GM23338 (cell line): ENCODE results near the gene TMEM271. TPM values are rescaled to one million over a fixed set of nuclear protein-coding genes. Genes with fewer than 3 reads are reported as not detected.

ENCODE experiments used
- ATAC-seq: fragments of 200-7000 bp; cut with Tn5 transposase; 3 replicates; pipeline ENCODE4 v1.9.1; 2020
- DNase-seq: peaks from one replicate; pipeline ENCODE4 v3.0.0-alpha.2; 2015; ENCODE audit warnings: low spot score
- H2AFZ ChIP-seq: fragments of 200-600 bp; sonication (generic); 2 replicates; pipeline ENCODE4 v1.8.0; 2016; ENCODE audit warnings: antibody characterized with exemption, mild to moderate bottlenecking, moderate library complexity
- H3F3A ChIP-seq: fragments of 200-600 bp; sonication (generic); replicated peaks from 2 replicates; pipeline ENCODE4 v1.8.0; 2017; ENCODE audit warnings: antibody characterized with exemption, mixed run types, low read depth
- H3K27ac ChIP-seq: fragments of 200-600 bp; sonication (generic); 2 replicates; pipeline ENCODE4 v1.6.1; 2016; ENCODE audit warnings: low read depth
- H3K27me3 ChIP-seq: fragments of 200-600 bp; sonication (generic); 2 replicates; pipeline ENCODE4 v1.8.0; 2016; ENCODE audit warnings: mild to moderate bottlenecking, mixed run types, moderate library complexity; ENCODE audit not compliant: insufficient read depth
- H3K36me3 ChIP-seq: fragments of 200-600 bp; sonication (generic); 2 replicates; pipeline ENCODE4 v1.8.0; 2016; ENCODE audit warnings: mild to moderate bottlenecking; ENCODE audit not compliant: insufficient read depth
- H3K4me1 ChIP-seq: fragments of 200-600 bp; sonication (generic); 2 replicates; pipeline ENCODE4 v1.8.0; 2016; ENCODE audit warnings: mild to moderate bottlenecking, moderate library complexity; ENCODE audit not compliant: insufficient read depth
- H3K4me2 ChIP-seq: fragments of 200-600 bp; sonication (generic); 2 replicates; pipeline ENCODE4 v1.7.1; 2017; ENCODE audit warnings: mixed run types
- H3K4me3 ChIP-seq: fragments of 200-600 bp; sonication (generic); 2 replicates; pipeline ENCODE4 v1.6.1; 2016; ENCODE audit warnings: mixed run types
- H3K79me2 ChIP-seq: fragments of 200-600 bp; sonication (generic); replicated peaks from 2 replicates; pipeline ENCODE4 v1.8.0; 2017; ENCODE audit warnings: mild to moderate bottlenecking; ENCODE audit not compliant: insufficient read depth
- H3K9me2 ChIP-seq: fragments of 200-600 bp; sonication (generic); 2 replicates; pipeline ENCODE4 v1.8.0; 2017; ENCODE audit not compliant: insufficient read depth
- H4K20me1 ChIP-seq: fragments of 200-600 bp; sonication (generic); replicated peaks from 2 replicates; pipeline ENCODE4 v1.8.0; 2017; ENCODE audit warnings: mild to moderate bottlenecking; ENCODE audit not compliant: insufficient read depth
- H3K27ac Mint-ChIP-seq: 2 replicates; pipeline ENCODE4 v1.8.0; 2020; ENCODE audit warnings: inconsistent platforms, mild to moderate bottlenecking, moderate library complexity, mixed read lengths
- H3K27me3 Mint-ChIP-seq: 3 replicates; pipeline ENCODE4 v1.8.0; 2022; ENCODE audit warnings: low read depth, mild to moderate bottlenecking, moderate library complexity, mixed read lengths, inconsistent platforms; ENCODE audit not compliant: insufficient read depth, poor library complexity
- H3K36me3 Mint-ChIP-seq: 3 replicates; pipeline ENCODE4 v1.8.0; 2021; ENCODE audit warnings: low read depth, mild to moderate bottlenecking, inconsistent platforms, moderate library complexity, mixed read lengths
- H3K4me1 Mint-ChIP-seq: 3 replicates; pipeline ENCODE4 v1.8.0; 2020; ENCODE audit warnings: mild to moderate bottlenecking, inconsistent platforms, mixed read lengths
- H3K4me3 Mint-ChIP-seq: 3 replicates; pipeline ENCODE4 v1.8.0; 2021; ENCODE audit warnings: moderate library complexity, mild to moderate bottlenecking, inconsistent platforms, mixed read lengths
- H3K9me3 Mint-ChIP-seq: 3 replicates; pipeline ENCODE4 v1.8.0; 2020; ENCODE audit warnings: moderate library complexity, mild to moderate bottlenecking, inconsistent platforms, mixed read lengths
- CTCF ChIP-seq, 2 experiments: fragments of 200-600 bp in 1 of 2; sonication (generic) in 1 of 2; conservative IDR thresholded peaks; 2 replicates each; pipeline versions ENCODE4 v1.5.1 to v1.6.1; 2016 to 2017; ENCODE audit warnings: antibody characterized with exemption in 2 of 2, low read depth in 2 of 2, mild to moderate bottlenecking in 2 of 2, moderate library complexity in 1 of 2
- EZH2 ChIP-seq: fragments of 200-600 bp; sonication (generic); IDR thresholded peaks from one replicate; pipeline ENCODE4 v1.8.0; 2017; ENCODE audit warnings: antibody characterized with exemption, mild to moderate bottlenecking, low read depth; ENCODE audit not compliant: unreplicated experiment
- EZH2phosphoT487 ChIP-seq: fragments of 200-600 bp; sonication (generic); IDR thresholded peaks from one replicate; pipeline ENCODE4 v1.8.1; 2018; ENCODE audit warnings: antibody characterized with exemption; ENCODE audit not compliant: unreplicated experiment
- JUNB ChIP-seq: IDR thresholded peaks from one replicate; pipeline ENCODE4 v1.6.1; 2016; ENCODE audit warnings: antibody characterized with exemption; ENCODE audit not compliant: unreplicated experiment
- NANOG ChIP-seq: IDR thresholded peaks from 2 replicates; pipeline ENCODE4 v1.6.1; 2016; ENCODE audit warnings: antibody characterized with exemption, borderline replicate concordance
- POLR2AphosphoS5 ChIP-seq: IDR thresholded peaks from 2 replicates; pipeline ENCODE4 v1.6.1; 2016; ENCODE audit warnings: antibody characterized with exemption, low read depth
- REST ChIP-seq: IDR thresholded peaks from one replicate; pipeline ENCODE4 v1.6.1; 2018; ENCODE audit warnings: antibody characterized with exemption; ENCODE audit not compliant: unreplicated experiment
- STAT1 ChIP-seq: IDR thresholded peaks from one replicate; pipeline ENCODE4 v1.6.1; 2016; ENCODE audit warnings: antibody characterized with exemption; ENCODE audit not compliant: unreplicated experiment
- ZNF114 ChIP-seq: fragments of 250-450 bp; sonication (Bioruptor Pico); IDR thresholded peaks from 2 replicates; pipeline ENCODE4 v1.5.0; 2020; ENCODE audit warnings: mild to moderate bottlenecking, moderate library complexity
- ZNF331 ChIP-seq: fragments of 250-450 bp; sonication (Bioruptor Pico); IDR thresholded peaks from 2 replicates; pipeline ENCODE4 v1.5.0; 2020; ENCODE audit warnings: low read depth, mild to moderate bottlenecking, moderate library complexity
- polyA plus RNA-seq: library from polyadenylated mRNA; unstranded; fragments of >200 nt; fragmentation: Nextera tagmentation; extraction: Ambion mirVana; gene quantifications from 2 replicates; pipeline ENCODE4 v1.2.1, GENCODE V29; 2016
- total RNA-seq: library from RNA; depleted of rRNA; stranded (reverse); fragments of >200 nt; shearing (Covaris generic); gene quantifications from 2 replicates; pipeline ENCODE4 v1.2.3, GENCODE V29; 2014
- TF ChIP-seq, protein P1 (sequence below): IDR thresholded peaks from 2 replicates; pipeline ENCODE4 v1.6.1; 2016; ENCODE audit warnings: antibody characterized with exemption
- TF ChIP-seq, protein P2 (sequence below): fragments of 250-450 bp; sonication (Bioruptor Pico); IDR thresholded peaks from 2 replicates; pipeline ENCODE4 v1.5.0; 2020; ENCODE audit warnings: mild to moderate bottlenecking, moderate library complexity

TMEM271 gene
- total and polyA plus RNA-seq, 2 experiments from 2014 or later: 0.11 TPM; not detected in 1

GRCh38 chr4:571838-572572 is 4.1 kb downstream of the TMEM271 start:
- H3K4me1 Mint-ChIP-seq: peaks cover 4% of the 10 kb centered on the region
- Histone ChIP-seq H3K4me2 (no peak overlapping the region), H3K9me2 (no peaks in the 10 kb centered on the region), H3K27ac (no peak overlapping the region), H3K4me3 (no peak overlapping the region), H3F3A (peaks cover 6% of the 10 kb centered on the region), H3K36me3 (no peaks in the 10 kb centered on the region), H3K27me3 (peaks cover 58% of the 10 kb centered on the region), H4K20me1 (peaks cover 5% of the 10 kb centered on the region; the same call in 1 of the 2 replicates), H3K79me2 (no peaks in the 10 kb centered on the region), H2AFZ (no peak overlapping the region), H3K4me1 (peaks cover 7% of the 10 kb centered on the region; the same call in 1 of the 2 replicates)
- TF ChIP-seq JUNB (no peak), POLR2AphosphoS5 (no peak), EZH2phosphoT487 (no peak), ZNF331 (CRISPR knock-in tag) (no peak), NANOG (no peak), ZNF114 (CRISPR knock-in tag) (no peak), REST (no peak), EZH2 (no peak), STAT1 (no peak), CTCF (conservative IDR thresholded peaks at IDR 0.05; ENCODE audit: low read depth in 2 of 2) (no peak)
- TF ChIP-seq, protein P1, sequence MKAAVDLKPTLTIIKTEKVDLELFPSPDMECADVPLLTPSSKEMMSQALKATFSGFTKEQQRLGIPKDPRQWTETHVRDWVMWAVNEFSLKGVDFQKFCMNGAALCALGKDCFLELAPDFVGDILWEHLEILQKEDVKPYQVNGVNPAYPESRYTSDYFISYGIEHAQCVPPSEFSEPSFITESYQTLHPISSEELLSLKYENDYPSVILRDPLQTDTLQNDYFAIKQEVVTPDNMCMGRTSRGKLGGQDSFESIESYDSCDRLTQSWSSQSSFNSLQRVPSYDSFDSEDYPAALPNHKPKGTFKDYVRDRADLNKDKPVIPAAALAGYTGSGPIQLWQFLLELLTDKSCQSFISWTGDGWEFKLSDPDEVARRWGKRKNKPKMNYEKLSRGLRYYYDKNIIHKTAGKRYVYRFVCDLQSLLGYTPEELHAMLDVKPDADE: no peak
- TF ChIP-seq, protein P2, sequence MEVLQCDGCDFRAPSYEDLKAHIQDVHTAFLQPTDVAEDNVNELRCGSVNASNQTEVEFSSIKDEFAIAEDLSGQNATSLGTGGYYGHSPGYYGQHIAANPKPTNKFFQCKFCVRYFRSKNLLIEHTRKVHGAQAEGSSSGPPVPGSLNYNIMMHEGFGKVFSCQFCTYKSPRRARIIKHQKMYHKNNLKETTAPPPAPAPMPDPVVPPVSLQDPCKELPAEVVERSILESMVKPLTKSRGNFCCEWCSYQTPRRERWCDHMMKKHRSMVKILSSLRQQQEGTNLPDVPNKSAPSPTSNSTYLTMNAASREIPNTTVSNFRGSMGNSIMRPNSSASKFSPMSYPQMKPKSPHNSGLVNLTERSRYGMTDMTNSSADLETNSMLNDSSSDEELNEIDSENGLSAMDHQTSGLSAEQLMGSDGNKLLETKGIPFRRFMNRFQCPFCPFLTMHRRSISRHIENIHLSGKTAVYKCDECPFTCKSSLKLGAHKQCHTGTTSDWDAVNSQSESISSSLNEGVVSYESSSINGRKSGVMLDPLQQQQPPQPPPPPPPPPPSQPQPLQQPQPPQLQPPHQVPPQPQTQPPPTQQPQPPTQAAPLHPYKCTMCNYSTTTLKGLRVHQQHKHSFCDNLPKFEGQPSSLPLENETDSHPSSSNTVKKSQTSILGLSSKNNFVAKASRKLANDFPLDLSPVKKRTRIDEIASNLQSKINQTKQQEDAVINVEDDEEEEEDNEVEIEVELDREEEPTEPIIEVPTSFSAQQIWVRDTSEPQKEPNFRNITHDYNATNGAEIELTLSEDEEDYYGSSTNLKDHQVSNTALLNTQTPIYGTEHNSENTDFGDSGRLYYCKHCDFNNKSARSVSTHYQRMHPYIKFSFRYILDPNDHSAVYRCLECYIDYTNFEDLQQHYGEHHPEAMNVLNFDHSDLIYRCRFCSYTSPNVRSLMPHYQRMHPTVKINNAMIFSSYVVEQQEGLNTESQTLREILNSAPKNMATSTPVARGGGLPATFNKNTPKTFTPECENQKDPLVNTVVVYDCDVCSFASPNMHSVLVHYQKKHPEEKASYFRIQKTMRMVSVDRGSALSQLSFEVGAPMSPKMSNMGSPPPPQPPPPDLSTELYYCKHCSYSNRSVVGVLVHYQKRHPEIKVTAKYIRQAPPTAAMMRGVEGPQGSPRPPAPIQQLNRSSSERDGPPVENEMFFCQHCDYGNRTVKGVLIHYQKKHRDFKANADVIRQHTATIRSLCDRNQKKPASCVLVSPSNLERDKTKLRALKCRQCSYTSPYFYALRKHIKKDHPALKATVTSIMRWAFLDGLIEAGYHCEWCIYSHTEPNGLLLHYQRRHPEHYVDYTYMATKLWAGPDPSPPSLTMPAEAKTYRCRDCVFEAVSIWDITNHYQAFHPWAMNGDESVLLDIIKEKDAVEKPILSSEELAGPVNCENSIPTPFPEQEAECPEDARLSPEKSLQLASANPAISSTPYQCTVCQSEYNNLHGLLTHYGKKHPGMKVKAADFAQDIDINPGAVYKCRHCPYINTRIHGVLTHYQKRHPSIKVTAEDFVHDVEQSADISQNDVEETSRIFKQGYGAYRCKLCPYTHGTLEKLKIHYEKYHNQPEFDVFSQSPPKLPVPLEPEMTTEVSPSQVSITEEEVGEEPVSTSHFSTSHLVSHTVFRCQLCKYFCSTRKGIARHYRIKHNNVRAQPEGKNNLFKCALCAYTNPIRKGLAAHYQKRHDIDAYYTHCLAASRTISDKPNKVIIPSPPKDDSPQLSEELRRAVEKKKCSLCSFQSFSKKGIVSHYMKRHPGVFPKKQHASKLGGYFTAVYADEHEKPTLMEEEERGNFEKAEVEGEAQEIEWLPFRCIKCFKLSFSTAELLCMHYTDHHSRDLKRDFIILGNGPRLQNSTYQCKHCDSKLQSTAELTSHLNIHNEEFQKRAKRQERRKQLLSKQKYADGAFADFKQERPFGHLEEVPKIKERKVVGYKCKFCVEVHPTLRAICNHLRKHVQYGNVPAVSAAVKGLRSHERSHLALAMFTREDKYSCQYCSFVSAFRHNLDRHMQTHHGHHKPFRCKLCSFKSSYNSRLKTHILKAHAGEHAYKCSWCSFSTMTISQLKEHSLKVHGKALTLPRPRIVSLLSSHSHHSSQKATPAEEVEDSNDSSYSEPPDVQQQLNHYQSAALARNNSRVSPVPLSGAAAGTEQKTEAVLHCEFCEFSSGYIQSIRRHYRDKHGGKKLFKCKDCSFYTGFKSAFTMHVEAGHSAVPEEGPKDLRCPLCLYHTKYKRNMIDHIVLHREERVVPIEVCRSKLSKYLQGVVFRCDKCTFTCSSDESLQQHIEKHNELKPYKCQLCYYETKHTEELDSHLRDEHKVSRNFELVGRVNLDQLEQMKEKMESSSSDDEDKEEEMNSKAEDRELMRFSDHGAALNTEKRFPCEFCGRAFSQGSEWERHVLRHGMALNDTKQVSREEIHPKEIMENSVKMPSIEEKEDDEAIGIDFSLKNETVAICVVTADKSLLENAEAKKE: no peak
- DNase-seq: no peak
- H3K36me3 Mint-ChIP-seq: peaks cover 2% of the 10 kb centered on the region; the same call in 1 of the 3 replicates
- H3K4me3 Mint-ChIP-seq: no peak overlapping the region
- H3K27me3 Mint-ChIP-seq: peaks cover 49% of the 10 kb centered on the region
- no peak for ATAC-seq
- H3K27ac Mint-ChIP-seq: no peak overlapping the region
- peaks cover 3% of the 10 kb centered on the region; the same call in 2 of the 3 replicates for H3K9me3 Mint-ChIP-seq
